Measurements from ENCODE around the gene RGL2.
"Not testable (repeated sequence)": the region's sequence is repeated elsewhere in the genome, so short reads cannot be mapped to it uniquely, and the experiment has no call there.

Gene RGL2

GRCh38 chr6:33292996-33293682, 5.6 kb downstream of the RGL2 start:
- Mint-ChIP-seq H3K36me3 (ENCODE audit: low read depth) (peaks cover 34% of the 10 kb centered on the region), H3K9me3 (no peaks in the 10 kb centered on the region), H3K4me1 (ENCODE audit: low read depth) (peaks cover 16% of the 10 kb centered on the region), H3K27me3 (ENCODE audit: low read depth) (peaks cover 2% of the 10 kb centered on the region), H3K27ac (peak overlapping the region; percentile 17), H3K4me3 (no peak overlapping the region)
- no peak for DNase-seq (ENCODE audit: low spot score)

GRCh38 chr6:33290459-33290858, 8.3 kb downstream of the RGL2 start:
- Mint-ChIP-seq H3K4me3 (peak overlapping the region; percentile 98), H3K4me1 (ENCODE audit: low read depth) (peaks cover 26% of the 10 kb centered on the region), H3K27me3 (ENCODE audit: low read depth) (no peaks in the 10 kb centered on the region), H3K27ac (peak overlapping the region; percentile 88), H3K9me3 (no peaks in the 10 kb centered on the region), H3K36me3 (ENCODE audit: low read depth) (peaks cover 44% of the 10 kb centered on the region)
- DNase-seq (ENCODE audit: low spot score), result no peak

GRCh38 chr6:33289784-33290315, 8.9 kb downstream of the RGL2 start:
- Mint-ChIP-seq H3K9me3 (no peaks in the 10 kb centered on the region), H3K27ac (peak overlapping the region; percentile 88), H3K4me3 (peak overlapping the region; percentile 98), H3K36me3 (ENCODE audit: low read depth) (peaks cover 44% of the 10 kb centered on the region), H3K4me1 (ENCODE audit: low read depth) (peaks cover 26% of the 10 kb centered on the region), H3K27me3 (ENCODE audit: low read depth) (no peaks in the 10 kb centered on the region)
- no peak for DNase-seq (ENCODE audit: low spot score)

GRCh38 chr6:33288921-33289783, 9.6 kb downstream of the RGL2 start, which contains the start of the genes PFDN6 and WDR46:
Gene PFDN6, plus strand, starts transcription at chr6:33289601. Its CDS starts 256 bp downstream, at chr6:33289857.
Gene WDR46, minus strand, starts transcription at chr6:33289239. Its CDS starts 69 bp downstream, at chr6:33289170.
- Mint-ChIP-seq H3K4me1 (ENCODE audit: low read depth) (peaks cover 26% of the 10 kb centered on the region), H3K36me3 (ENCODE audit: low read depth) (peaks cover 47% of the 10 kb centered on the region), H3K9me3 (no peaks in the 10 kb centered on the region), H3K27ac (peak within 1 kb of the TSS; percentile 88), H3K4me3 (peak within 1 kb of the TSS; percentile 98), H3K27me3 (ENCODE audit: low read depth) (no peaks in the 10 kb centered on the region)
- DNase-seq (ENCODE audit: low spot score), result peak; percentile 82

- Mint-ChIP-seq H3K36me3 (ENCODE audit: low read depth) (peaks cover 46% of the 10 kb centered on the region), H3K27ac (peak overlapping the region; percentile 8), H3K4me3 (peak overlapping the region; percentile 98), H3K27me3 (ENCODE audit: low read depth) (no peaks in the 10 kb centered on the region), H3K9me3 (no peaks in the 10 kb centered on the region), H3K4me1 (ENCODE audit: low read depth) (peaks cover 26% of the 10 kb centered on the region)
- DNase-seq (ENCODE audit: low spot score), result no peak
Measured at GRCh38 chr6:33288141-33288920, 10.4 kb downstream of the RGL2 start.

- H3K9me3 Mint-ChIP-seq, result no peaks in the 10 kb centered on the region
- peak overlapping the region; percentile 98 for H3K4me3 Mint-ChIP-seq
- DNase-seq (ENCODE audit: low spot score), result no peak
- no peaks in the 10 kb centered on the region for H3K27me3 Mint-ChIP-seq (ENCODE audit: low read depth)
- peak overlapping the region; percentile 56 for H3K27ac Mint-ChIP-seq
- peaks cover 26% of the 10 kb centered on the region for H3K4me1 Mint-ChIP-seq (ENCODE audit: low read depth)
- H3K36me3 Mint-ChIP-seq (ENCODE audit: low read depth), result peaks cover 49% of the 10 kb centered on the region
Measured at GRCh38 chr6:33286946-33287914, 11.5 kb downstream of the RGL2 start.

GRCh38 chr6:33285214-33285613, 13.5 kb downstream of the RGL2 start:
- H3K27ac Mint-ChIP-seq; H3K4me3 Mint-ChIP-seq; DNase-seq (ENCODE audit: low spot score); H3K9me3 Mint-ChIP-seq; H3K27me3 Mint-ChIP-seq (ENCODE audit: low read depth): not testable (repeated sequence)
- Mint-ChIP-seq H3K4me1 (ENCODE audit: low read depth) (peaks cover 20% of the 10 kb centered on the region), H3K36me3 (ENCODE audit: low read depth) (peaks cover 39% of the 10 kb centered on the region)

GRCh38 chr6:33280539-33280938, 18.2 kb downstream of the RGL2 start:
- no peaks in the 10 kb centered on the region for H3K27me3 Mint-ChIP-seq (ENCODE audit: low read depth)
- H3K4me3 Mint-ChIP-seq, result no peak overlapping the region
- no peak for DNase-seq (ENCODE audit: low spot score)
- H3K36me3 Mint-ChIP-seq (ENCODE audit: low read depth), result peaks cover 44% of the 10 kb centered on the region
- no peak overlapping the region for H3K27ac Mint-ChIP-seq
- H3K4me1 Mint-ChIP-seq (ENCODE audit: low read depth), result peaks cover 20% of the 10 kb centered on the region
- H3K9me3 Mint-ChIP-seq, result no peaks in the 10 kb centered on the region

GRCh38 chr6:33279971-33280511, 18.7 kb downstream of the RGL2 start:
- no peaks in the 10 kb centered on the region for H3K27me3 Mint-ChIP-seq (ENCODE audit: low read depth)
- peaks cover 25% of the 10 kb centered on the region for H3K4me1 Mint-ChIP-seq (ENCODE audit: low read depth)
- H3K4me3 Mint-ChIP-seq, result no peak overlapping the region
- no peak for DNase-seq (ENCODE audit: low spot score)
- peak overlapping the region; percentile 26 for H3K27ac Mint-ChIP-seq
- no peaks in the 10 kb centered on the region for H3K9me3 Mint-ChIP-seq
- H3K36me3 Mint-ChIP-seq (ENCODE audit: low read depth), result peaks cover 49% of the 10 kb centered on the region

GRCh38 chr6:33279257-33279695, 19.5 kb downstream of the RGL2 start:
- Mint-ChIP-seq H3K4me3 (peak overlapping the region; percentile 34), H3K4me1 (ENCODE audit: low read depth) (peaks cover 33% of the 10 kb centered on the region), H3K27ac (peak overlapping the region; percentile 62), H3K27me3 (ENCODE audit: low read depth) (no peaks in the 10 kb centered on the region), H3K9me3 (no peaks in the 10 kb centered on the region), H3K36me3 (ENCODE audit: low read depth) (peaks cover 55% of the 10 kb centered on the region)
- DNase-seq (ENCODE audit: low spot score), result no peak

GRCh38 chr6:33278810-33279209, 19.9 kb downstream of the RGL2 start:
- Mint-ChIP-seq H3K27ac (peak overlapping the region; percentile 62), H3K4me3 (peak overlapping the region; percentile 34), H3K27me3 (ENCODE audit: low read depth) (no peaks in the 10 kb centered on the region), H3K9me3 (no peaks in the 10 kb centered on the region), H3K36me3 (ENCODE audit: low read depth) (peaks cover 57% of the 10 kb centered on the region), H3K4me1 (ENCODE audit: low read depth) (peaks cover 35% of the 10 kb centered on the region)
- DNase-seq (ENCODE audit: low spot score), result no peak

- Mint-ChIP-seq H3K4me1 (ENCODE audit: low read depth) (peaks cover 39% of the 10 kb centered on the region), H3K36me3 (ENCODE audit: low read depth) (peaks cover 61% of the 10 kb centered on the region), H3K9me3 (no peaks in the 10 kb centered on the region), H3K4me3 (peak overlapping the region; percentile 91), H3K27me3 (ENCODE audit: low read depth) (no peaks in the 10 kb centered on the region), H3K27ac (peak overlapping the region; percentile 62)
- DNase-seq (ENCODE audit: low spot score), result no peak
Measured at GRCh38 chr6:33278392-33278741, 20.4 kb downstream of the RGL2 start.

All from T-helper 2 cell treated with Interferon-gamma antibody and Interleukin-4, amounts not matched to agents 5 μg/mL and 100 μg/mL, for 36 hours (primary cell).